GM12892 (cell line): ENCODE results near the gene KCNK10.

Experiments used
- DNase-seq: peaks from one replicate; pipeline ENCODE4 v3.0.0; 2011; ENCODE audit not compliant: insufficient read length
- FAIRE-seq: peaks from 2 replicates; lab custom pipeline; 2011; peaks lifted over from hg19 to GRCh38; lab: Jason Lieb, UNC
- POLR2A ChIP-seq: IDR thresholded peaks from 2 replicates; pipeline ENCODE4 v1.6.1; 2011; ENCODE audit warnings: low read depth, low read length, control low read depth
- POLR2AphosphoS5 ChIP-seq: IDR thresholded peaks from 2 replicates; pipeline ENCODE4 v1.6.1; 2011; ENCODE audit warnings: low read depth, low read length, control low read depth
- TAF1 ChIP-seq: IDR thresholded peaks from 2 replicates; pipeline ENCODE4 v1.6.1; 2011; ENCODE audit warnings: low read depth, mild to moderate bottlenecking, control low read depth, low read length, borderline replicate concordance

The KCNK10 gene

GRCh38 chr14:88146881-88147649 lies 176.0 kb downstream of the KCNK10 start:
- DNase-seq (no peak), FAIRE-seq (no peak)
- no peak for TF ChIP-seq POLR2AphosphoS5

DNA sequence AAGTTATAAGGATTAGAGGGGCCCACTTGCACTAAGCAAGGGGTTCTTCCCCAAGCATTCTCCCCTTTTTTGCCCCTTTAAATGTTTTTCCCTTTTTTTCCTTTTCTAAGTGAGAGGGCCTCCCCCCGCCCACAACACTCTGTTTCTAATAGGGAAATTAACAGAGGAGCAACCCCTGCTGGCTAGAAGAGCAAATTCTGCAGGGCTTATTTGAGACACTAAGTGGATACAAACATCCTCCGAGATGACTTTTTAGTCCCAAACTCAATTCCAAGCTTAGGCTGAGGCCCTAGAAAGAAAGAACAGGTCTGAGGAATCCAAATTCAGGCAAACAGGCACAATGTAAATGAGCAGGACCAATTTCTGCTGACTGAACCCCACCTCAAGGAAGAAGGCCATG lies 179.3 kb downstream of the KCNK10 start:
- no peak for TF ChIP-seq POLR2AphosphoS5
- FAIRE-seq (no peak), DNase-seq (no peak)

GRCh38 chr14:88142997-88143396 lies 180.1 kb downstream of the KCNK10 start:
- DNase-seq = no peak
- TF ChIP-seq POLR2A (no peak), POLR2AphosphoS5 (no peak), TAF1 (no peak)
- no peak for FAIRE-seq

- no peak for FAIRE-seq
- no peak for DNase-seq
- TF ChIP-seq POLR2A (no peak), POLR2AphosphoS5 (no peak), TAF1 (no peak)
These were observed 182.2 kb downstream of the KCNK10 start for GRCh38 chr14:88140874-88141273.

- FAIRE-seq = no peak
- no peak for DNase-seq
- TF ChIP-seq TAF1 (no peak), POLR2A (no peak), POLR2AphosphoS5 (no peak)
These were observed 185.7 kb downstream of the KCNK10 start for GRCh38 chr14:88137327-88137726.
